Neural crest cell (in vitro differentiated cells): ENCODE results near the gene EIF4E. TPM values are rescaled to one million over a fixed set of nuclear protein-coding genes. Genes with fewer than 3 reads are reported as not detected.

ENCODE experiments used
- DNase-seq: peaks from one replicate; pipeline ENCODE4 v3.0.0; 2021; ENCODE audit warnings: low read depth, mixed read lengths, low spot score
- H3K27ac Mint-ChIP-seq: one replicate; pipeline ENCODE4 v1.8.0; 2021; ENCODE audit warnings: mild to moderate bottlenecking, mixed read lengths; ENCODE audit not compliant: unreplicated experiment
- H3K27me3 Mint-ChIP-seq: 2 replicates; pipeline ENCODE4 v1.8.0; 2021; ENCODE audit warnings: low read depth, mild to moderate bottlenecking, mixed read lengths
- H3K36me3 Mint-ChIP-seq: 2 replicates; pipeline ENCODE4 v1.8.0; 2021; ENCODE audit warnings: low read depth, mild to moderate bottlenecking, mixed read lengths
- H3K4me1 Mint-ChIP-seq: 2 replicates; pipeline ENCODE4 v1.8.0; 2021; ENCODE audit warnings: mixed read lengths
- H3K4me3 Mint-ChIP-seq: one replicate; pipeline ENCODE4 v1.8.0; 2021; ENCODE audit warnings: mild to moderate bottlenecking, mixed read lengths
- H3K9me3 Mint-ChIP-seq: 2 replicates; pipeline ENCODE4 v1.8.0; 2021; ENCODE audit warnings: mixed read lengths
- total RNA-seq: library from RNA; stranded (reverse); gene quantifications from 2 replicates; pipeline ENCODE4 v1.2.1, GENCODE V29; 2021
- TF ChIP-seq, protein P1 (sequence below): fragments of 200-600 bp; sonication (generic); conservative IDR thresholded peaks from 2 replicates; pipeline ENCODE4 v1.5.0; 2021; ENCODE audit warnings: antibody characterized with exemption, mild to moderate bottlenecking

EIF4E gene
- total RNA-seq, 1 donor from 2014 or later = 144 TPM

DNA sequence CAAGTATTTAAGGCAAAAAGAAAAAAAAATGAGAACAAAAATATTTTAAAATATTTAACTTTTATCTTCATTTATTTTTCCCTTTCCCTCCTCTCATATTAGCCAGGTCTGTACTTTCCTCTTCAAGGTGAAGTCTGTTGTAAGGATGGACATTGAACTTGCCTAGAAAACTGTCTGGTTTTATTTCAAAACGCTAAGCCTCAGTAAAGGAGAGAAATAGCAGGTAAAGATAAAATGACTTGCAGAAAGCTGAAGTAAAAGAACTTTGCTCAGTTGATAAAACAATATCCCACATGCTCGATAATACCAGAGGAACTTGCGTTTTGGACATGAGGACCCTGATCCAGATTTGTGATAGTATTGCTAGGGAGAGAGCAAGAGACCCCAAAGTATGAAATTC lies 38.0 kb upstream of the EIF4E start:
- Mint-ChIP-seq H3K9me3 (peaks cover 7% of the 10 kb centered on the region), H3K27ac (no peak overlapping the region), H3K27me3 (no peaks in the 10 kb centered on the region), H3K36me3 (no peaks in the 10 kb centered on the region), H3K4me3 (no peak overlapping the region), H3K4me1 (peaks cover 28% of the 10 kb centered on the region)
- DNase-seq = no peak
- TF ChIP-seq, protein P1, sequence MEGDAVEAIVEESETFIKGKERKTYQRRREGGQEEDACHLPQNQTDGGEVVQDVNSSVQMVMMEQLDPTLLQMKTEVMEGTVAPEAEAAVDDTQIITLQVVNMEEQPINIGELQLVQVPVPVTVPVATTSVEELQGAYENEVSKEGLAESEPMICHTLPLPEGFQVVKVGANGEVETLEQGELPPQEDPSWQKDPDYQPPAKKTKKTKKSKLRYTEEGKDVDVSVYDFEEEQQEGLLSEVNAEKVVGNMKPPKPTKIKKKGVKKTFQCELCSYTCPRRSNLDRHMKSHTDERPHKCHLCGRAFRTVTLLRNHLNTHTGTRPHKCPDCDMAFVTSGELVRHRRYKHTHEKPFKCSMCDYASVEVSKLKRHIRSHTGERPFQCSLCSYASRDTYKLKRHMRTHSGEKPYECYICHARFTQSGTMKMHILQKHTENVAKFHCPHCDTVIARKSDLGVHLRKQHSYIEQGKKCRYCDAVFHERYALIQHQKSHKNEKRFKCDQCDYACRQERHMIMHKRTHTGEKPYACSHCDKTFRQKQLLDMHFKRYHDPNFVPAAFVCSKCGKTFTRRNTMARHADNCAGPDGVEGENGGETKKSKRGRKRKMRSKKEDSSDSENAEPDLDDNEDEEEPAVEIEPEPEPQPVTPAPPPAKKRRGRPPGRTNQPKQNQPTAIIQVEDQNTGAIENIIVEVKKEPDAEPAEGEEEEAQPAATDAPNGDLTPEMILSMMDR = no peak

DNA sequence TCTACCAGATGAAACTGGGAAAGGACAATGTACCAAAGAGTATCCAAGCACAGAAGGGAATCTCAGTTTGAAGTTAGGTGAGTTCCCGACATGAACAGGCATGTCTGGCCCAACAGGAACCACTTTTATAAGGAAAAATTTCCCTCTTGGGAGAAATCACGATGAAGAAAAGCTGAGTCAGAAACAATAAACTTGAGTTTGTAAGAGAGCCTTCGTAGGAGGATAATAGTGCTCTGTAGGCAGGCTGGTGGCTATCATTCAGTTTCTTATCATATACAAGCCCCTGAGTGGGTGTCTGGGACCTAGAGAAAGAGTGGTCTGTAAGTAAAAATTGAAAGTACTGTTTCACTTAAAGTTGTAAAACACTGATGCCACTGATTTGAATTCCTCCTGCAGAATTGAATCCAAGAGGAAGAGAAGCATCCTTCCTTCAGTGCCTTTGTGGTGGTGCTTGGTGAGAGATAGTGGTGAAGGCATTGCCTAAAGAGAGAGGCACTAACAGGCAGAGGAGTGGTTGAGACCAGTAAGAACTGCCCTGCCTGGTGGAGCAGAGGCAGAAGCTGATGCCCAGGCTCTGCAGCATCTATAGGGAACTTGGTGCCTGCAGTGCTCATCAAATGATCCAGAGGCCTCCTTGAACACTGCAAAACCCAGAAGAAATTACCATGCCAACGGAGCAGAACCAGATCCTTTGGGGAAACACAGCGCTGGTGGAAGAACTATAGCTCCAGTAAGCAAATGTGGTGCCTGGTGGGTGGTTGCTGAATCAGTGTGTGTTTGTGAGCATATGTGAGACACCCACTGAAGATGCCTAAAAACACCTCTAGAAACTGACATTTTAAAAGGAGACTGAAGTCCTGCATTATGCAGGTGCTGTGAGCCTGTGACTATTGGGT lies 34.9 kb upstream of the EIF4E start:
- no peak for DNase-seq
- Mint-ChIP-seq H3K36me3 (no peaks in the 10 kb centered on the region), H3K4me3 (no peak overlapping the region), H3K27me3 (no peaks in the 10 kb centered on the region), H3K9me3 (peaks cover 7% of the 10 kb centered on the region), H3K27ac (no peak overlapping the region), H3K4me1 (peaks cover 10% of the 10 kb centered on the region)
- TF ChIP-seq, protein P1 = no peak

DNA sequence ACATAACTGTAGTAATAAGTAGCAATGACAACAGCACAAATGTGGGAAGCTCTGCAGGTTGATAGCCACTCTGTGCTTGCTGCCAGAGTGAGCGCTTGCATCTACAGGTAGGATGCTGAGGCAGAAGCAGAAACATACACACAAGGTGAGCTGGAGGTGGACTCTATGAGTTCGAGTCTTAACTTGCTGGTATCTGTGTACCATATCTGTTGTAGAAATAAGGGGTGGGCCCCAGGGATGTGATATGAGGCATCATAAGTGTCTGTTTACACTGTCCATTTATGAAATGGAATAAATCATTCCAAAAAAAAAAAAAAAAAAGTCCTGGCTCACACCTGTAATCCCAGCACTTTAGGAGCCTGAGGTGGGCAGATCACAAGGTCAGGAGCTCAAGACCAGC lies 32.8 kb upstream of the EIF4E start:
- Mint-ChIP-seq H3K4me1 (peaks cover 4% of the 10 kb centered on the region), H3K27ac (no peak overlapping the region), H3K36me3 (no peaks in the 10 kb centered on the region), H3K9me3 (peaks cover 4% of the 10 kb centered on the region), H3K4me3 (no peak overlapping the region), H3K27me3 (no peaks in the 10 kb centered on the region)
- DNase-seq = no peak
- TF ChIP-seq, protein P1 = no peak

DNA sequence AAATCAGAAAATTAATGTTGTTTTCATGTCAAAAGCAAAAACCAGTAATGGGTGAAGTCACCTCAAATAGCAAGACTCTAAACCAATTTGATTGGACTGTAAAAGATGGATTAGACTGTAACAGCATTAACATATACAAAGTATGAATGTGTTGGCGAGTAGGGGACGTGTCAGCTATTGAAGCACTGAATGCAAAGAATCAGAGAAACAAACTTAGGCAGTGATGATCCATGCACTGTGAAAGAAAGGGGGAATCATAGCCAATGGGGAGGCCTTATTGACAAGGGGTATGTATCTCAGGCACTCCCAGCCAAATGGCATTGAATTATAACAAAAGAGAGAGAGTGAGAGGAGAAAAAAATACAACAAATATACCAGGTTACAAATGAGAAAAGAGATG lies 30.5 kb upstream of the EIF4E start:
- no peaks in the 10 kb centered on the region for H3K36me3 Mint-ChIP-seq
- no peaks in the 10 kb centered on the region for H3K27me3 Mint-ChIP-seq
- no peak for DNase-seq
- no peak overlapping the region for H3K4me3 Mint-ChIP-seq
- H3K27ac Mint-ChIP-seq = no peak overlapping the region
- no peaks in the 10 kb centered on the region for H3K4me1 Mint-ChIP-seq
- H3K9me3 Mint-ChIP-seq = peaks cover 4% of the 10 kb centered on the region
- TF ChIP-seq, protein P1 = no peak

DNA sequence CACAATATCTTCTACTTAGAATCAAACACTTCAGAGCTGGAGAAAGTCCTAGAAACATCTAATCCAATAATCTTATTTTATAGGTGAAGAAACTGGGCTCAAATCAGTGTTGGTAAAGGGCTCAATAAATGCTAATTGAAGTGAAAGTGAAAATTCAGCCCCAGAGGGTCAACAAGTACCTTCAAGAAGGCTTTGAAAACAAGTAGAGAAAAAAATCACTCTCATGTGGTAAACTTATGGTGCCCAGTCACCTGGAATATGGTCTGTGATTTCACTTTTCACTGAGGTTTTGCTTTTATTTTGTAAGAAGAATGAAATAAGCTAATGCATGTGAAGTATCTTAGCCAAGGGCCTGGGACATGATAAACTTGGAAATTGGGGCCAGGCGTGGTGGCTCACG lies 29.1 kb upstream of the EIF4E start:
- no peak for DNase-seq
- H3K27ac Mint-ChIP-seq = no peak overlapping the region
- peaks cover 2% of the 10 kb centered on the region for H3K9me3 Mint-ChIP-seq
- TF ChIP-seq, protein P1 = no peak
- no peaks in the 10 kb centered on the region for H3K4me1 Mint-ChIP-seq
- H3K36me3 Mint-ChIP-seq = no peaks in the 10 kb centered on the region
- no peak overlapping the region for H3K4me3 Mint-ChIP-seq
- H3K27me3 Mint-ChIP-seq = no peaks in the 10 kb centered on the region
